Neural progenitor cell (in vitro differentiated cells): ENCODE measurements around the gene SWAP70. TPM values are rescaled to one million over a fixed set of nuclear protein-coding genes. Genes with fewer than 3 reads are reported as not detected.

Source experiments
- DNase-seq: peaks from one replicate; pipeline ENCODE4 v3.0.0-alpha.2; 2016; ENCODE audit warnings: low spot score
- H2AFZ ChIP-seq: fragments of 200-600 bp; sonication (generic); replicated peaks from 2 replicates; pipeline ENCODE4 v1.6.1; 2016; ENCODE audit warnings: antibody characterized with exemption
- H3F3A ChIP-seq: fragments of 200-600 bp; sonication (generic); 2 replicates; pipeline ENCODE4 v1.6.1; 2016; ENCODE audit warnings: antibody characterized with exemption, low read depth
- H3K27ac ChIP-seq: fragments of 200-600 bp; sonication (generic); 2 replicates; pipeline ENCODE4 v1.5.1; 2016; ENCODE audit warnings: mild to moderate bottlenecking
- H3K27me3 ChIP-seq: fragments of 200-600 bp; sonication (generic); 2 replicates; pipeline ENCODE4 v1.6.1; 2016; ENCODE audit warnings: mild to moderate bottlenecking, moderate library complexity
- H3K36me3 ChIP-seq: fragments of 200-600 bp; sonication (generic); 2 replicates; pipeline ENCODE4 v1.5.1; 2016
- H3K4me1 ChIP-seq: fragments of 200-600 bp; sonication (generic); 2 replicates; pipeline ENCODE4 v1.6.1; 2016; ENCODE audit warnings: mixed run types
- H3K4me2 ChIP-seq: fragments of 200-600 bp; sonication (generic); 2 replicates; pipeline ENCODE4 v1.6.1; 2016
- H3K4me3 ChIP-seq: fragments of 200-600 bp; sonication (generic); 2 replicates; pipeline ENCODE4 v1.5.1; 2016
- H3K79me2 ChIP-seq: fragments of 200-600 bp; sonication (generic); 2 replicates; pipeline ENCODE4 v1.6.1; 2016; ENCODE audit warnings: low read depth
- H3K9ac ChIP-seq: fragments of 200-600 bp; sonication (generic); 2 replicates; pipeline ENCODE4 v1.6.1; 2016
- H3K9me3 ChIP-seq: fragments of 200-600 bp; sonication (generic); 2 replicates; pipeline ENCODE4 v1.5.1; 2016; ENCODE audit warnings: low read depth
- H4K20me1 ChIP-seq: fragments of 200-600 bp; sonication (generic); 2 replicates; pipeline ENCODE4 v1.6.1; 2016; ENCODE audit warnings: low read depth
- H3K27ac Mint-ChIP-seq: 3 replicates; pipeline ENCODE4 v1.8.0; 2021; ENCODE audit warnings: mixed read lengths
- H3K27me3 Mint-ChIP-seq: 2 replicates; pipeline ENCODE4 v1.8.0; 2022; ENCODE audit warnings: low read depth, mild to moderate bottlenecking, inconsistent platforms, moderate library complexity, mixed read lengths; ENCODE audit not compliant: insufficient read depth
- H3K36me3 Mint-ChIP-seq: 3 replicates; pipeline ENCODE4 v1.8.0; 2021; ENCODE audit warnings: mixed read lengths
- H3K4me1 Mint-ChIP-seq: 3 replicates; pipeline ENCODE4 v1.8.0; 2021; ENCODE audit warnings: mixed read lengths
- H3K4me3 Mint-ChIP-seq: 3 replicates; pipeline ENCODE4 v1.8.0; 2021; ENCODE audit warnings: mild to moderate bottlenecking, moderate library complexity, mixed read lengths
- H3K9me3 Mint-ChIP-seq: 3 replicates; pipeline ENCODE4 v1.8.0; 2020; ENCODE audit warnings: mixed read lengths
- EZH2 ChIP-seq: fragments of 200-600 bp; sonication (generic); IDR thresholded peaks from 2 replicates; pipeline ENCODE4 v1.6.1; 2017; ENCODE audit warnings: antibody characterized with exemption, mild to moderate bottlenecking, moderate library complexity
- EZH2phosphoT487 ChIP-seq: fragments of 200-600 bp; sonication (generic); IDR thresholded peaks from 2 replicates; pipeline ENCODE4 v1.6.1; 2017; ENCODE audit warnings: antibody characterized with exemption
- total RNA-seq: library from RNA; depleted of rRNA; stranded (reverse); fragments of >200 nt; gene quantifications from 2 replicates; pipeline ENCODE4 v1.2.3, GENCODE V29; 2015; ENCODE audit warnings: low replicate concordance
- TF ChIP-seq, protein P1 (sequence below): fragments of 200-600 bp; sonication (generic); IDR thresholded peaks from 2 replicates; pipeline ENCODE4 v1.5.1; 2017; ENCODE audit warnings: antibody characterized with exemption, mild to moderate bottlenecking

SWAP70 gene
- total RNA-seq, 1 donor from 2014 or later: 25.5 TPM

DNA sequence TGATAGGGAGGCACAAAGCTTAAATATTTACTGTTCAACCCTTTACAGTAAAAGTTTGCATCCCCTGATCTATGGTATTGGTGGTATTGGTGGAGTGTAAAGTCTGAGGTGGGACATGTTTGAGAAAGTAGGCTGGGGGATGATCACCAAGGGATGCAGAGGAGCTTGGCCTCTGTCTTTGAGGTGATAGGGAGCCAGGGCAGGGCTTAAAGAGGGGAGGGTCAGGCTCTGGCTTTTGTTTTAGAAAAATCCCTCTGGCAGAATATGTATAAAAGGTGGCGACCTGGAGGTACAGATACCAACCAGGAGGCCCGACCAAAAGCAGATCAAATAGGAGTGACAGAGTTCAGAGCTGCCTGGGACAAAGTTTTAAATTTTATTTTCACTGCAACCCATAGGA lies 59.0 kb downstream of the SWAP70 start:
- H3K9ac ChIP-seq: no peak overlapping the region
- H4K20me1 ChIP-seq: no peaks in the 10 kb centered on the region
- H2AFZ ChIP-seq: no peak overlapping the region
- H3K4me3 Mint-ChIP-seq: no peak overlapping the region
- peaks cover 3% of the 10 kb centered on the region for H3K4me1 Mint-ChIP-seq
- no peaks in the 10 kb centered on the region for H3F3A ChIP-seq
- H3K27me3 Mint-ChIP-seq: peaks cover 2% of the 10 kb centered on the region
- no peaks in the 10 kb centered on the region for H3K79me2 ChIP-seq
- peaks cover 3% of the 10 kb centered on the region for H3K36me3 Mint-ChIP-seq
- TF ChIP-seq, protein P1, sequence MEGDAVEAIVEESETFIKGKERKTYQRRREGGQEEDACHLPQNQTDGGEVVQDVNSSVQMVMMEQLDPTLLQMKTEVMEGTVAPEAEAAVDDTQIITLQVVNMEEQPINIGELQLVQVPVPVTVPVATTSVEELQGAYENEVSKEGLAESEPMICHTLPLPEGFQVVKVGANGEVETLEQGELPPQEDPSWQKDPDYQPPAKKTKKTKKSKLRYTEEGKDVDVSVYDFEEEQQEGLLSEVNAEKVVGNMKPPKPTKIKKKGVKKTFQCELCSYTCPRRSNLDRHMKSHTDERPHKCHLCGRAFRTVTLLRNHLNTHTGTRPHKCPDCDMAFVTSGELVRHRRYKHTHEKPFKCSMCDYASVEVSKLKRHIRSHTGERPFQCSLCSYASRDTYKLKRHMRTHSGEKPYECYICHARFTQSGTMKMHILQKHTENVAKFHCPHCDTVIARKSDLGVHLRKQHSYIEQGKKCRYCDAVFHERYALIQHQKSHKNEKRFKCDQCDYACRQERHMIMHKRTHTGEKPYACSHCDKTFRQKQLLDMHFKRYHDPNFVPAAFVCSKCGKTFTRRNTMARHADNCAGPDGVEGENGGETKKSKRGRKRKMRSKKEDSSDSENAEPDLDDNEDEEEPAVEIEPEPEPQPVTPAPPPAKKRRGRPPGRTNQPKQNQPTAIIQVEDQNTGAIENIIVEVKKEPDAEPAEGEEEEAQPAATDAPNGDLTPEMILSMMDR: no peak
- no peak for TF ChIP-seq EZH2phosphoT487
- no peak for TF ChIP-seq EZH2
- peaks cover 6% of the 10 kb centered on the region for H3K4me1 ChIP-seq
- no peak overlapping the region for H3K27ac ChIP-seq
- no peak overlapping the region for H3K27ac Mint-ChIP-seq
- H3K27me3 ChIP-seq: no peaks in the 10 kb centered on the region
- H3K4me3 ChIP-seq: no peak overlapping the region
- H3K36me3 ChIP-seq: no peaks in the 10 kb centered on the region
- H3K4me2 ChIP-seq: no peak overlapping the region
- H3K9me3 ChIP-seq: no peaks in the 10 kb centered on the region
- no peaks in the 10 kb centered on the region for H3K9me3 Mint-ChIP-seq
- no peak for DNase-seq

DNA sequence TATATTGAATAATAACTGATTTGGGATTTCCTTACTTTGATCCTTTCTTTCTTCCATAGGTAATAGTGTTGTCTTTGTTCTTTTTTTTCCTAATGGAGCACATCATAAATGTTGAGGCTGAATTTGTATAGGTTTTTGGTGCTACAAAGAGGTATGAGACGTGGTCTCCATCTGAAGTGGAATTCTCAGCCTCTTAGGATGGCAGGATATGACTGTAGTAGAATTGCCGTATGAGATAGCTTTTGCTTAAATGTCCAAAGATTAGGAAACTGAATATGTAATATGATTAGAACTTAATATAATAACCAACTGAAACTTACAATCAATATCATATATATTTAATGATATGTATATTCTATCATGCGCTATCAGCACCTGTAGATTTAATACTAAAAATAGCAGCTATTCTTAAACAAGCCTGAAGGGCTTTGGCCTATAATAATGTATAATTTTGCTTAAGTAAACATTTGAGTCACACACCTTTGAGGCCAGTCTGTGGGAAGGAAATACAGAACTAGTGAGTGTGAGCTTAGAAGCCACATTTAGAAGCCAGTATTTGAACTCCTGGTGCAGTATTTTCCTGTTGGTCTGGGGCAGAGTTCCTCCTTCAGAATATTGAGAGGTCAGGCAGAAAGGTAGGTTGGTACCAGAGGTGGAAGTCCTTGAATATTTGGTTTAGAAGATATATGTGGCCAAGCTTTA lies 62.6 kb downstream of the SWAP70 start:
- Histone ChIP-seq H4K20me1 (no peaks in the 10 kb centered on the region), H3K4me2 (no peak overlapping the region), H2AFZ (no peak overlapping the region), H3K79me2 (no peaks in the 10 kb centered on the region), H3K4me1 (peaks cover 6% of the 10 kb centered on the region), H3K36me3 (peaks cover 4% of the 10 kb centered on the region), H3K27me3 (no peaks in the 10 kb centered on the region), H3K9ac (no peak overlapping the region), H3K4me3 (no peak overlapping the region), H3F3A (no peaks in the 10 kb centered on the region), H3K9me3 (no peaks in the 10 kb centered on the region), H3K27ac (no peak overlapping the region)
- no peak for DNase-seq
- no peaks in the 10 kb centered on the region for H3K4me1 Mint-ChIP-seq
- H3K9me3 Mint-ChIP-seq: no peaks in the 10 kb centered on the region
- no peaks in the 10 kb centered on the region for H3K27me3 Mint-ChIP-seq
- peaks cover 9% of the 10 kb centered on the region for H3K36me3 Mint-ChIP-seq
- H3K27ac Mint-ChIP-seq: no peak overlapping the region
- TF ChIP-seq EZH2: no peak
- TF ChIP-seq, protein P1: no peak
- no peak for TF ChIP-seq EZH2phosphoT487
- H3K4me3 Mint-ChIP-seq: no peak overlapping the region

DNA sequence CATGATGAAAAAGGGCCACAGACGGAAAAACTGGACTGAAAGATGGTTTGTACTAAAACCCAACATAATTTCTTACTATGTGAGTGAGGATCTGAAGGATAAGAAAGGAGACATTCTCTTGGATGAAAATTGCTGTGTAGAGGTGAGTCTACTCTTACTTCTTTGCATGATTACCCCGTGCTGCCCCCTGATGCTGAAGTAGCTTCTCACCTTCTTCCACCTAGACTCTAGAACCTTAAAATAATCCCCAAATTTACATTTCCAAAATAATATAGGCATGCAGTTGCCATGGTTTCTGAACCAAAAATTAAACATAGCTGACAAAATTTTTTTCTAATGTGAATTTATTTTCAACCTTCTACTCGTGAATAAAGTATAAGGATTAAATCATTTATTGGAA lies 64.2 kb downstream of the SWAP70 start:
- Histone ChIP-seq H3K36me3 (peaks cover 4% of the 10 kb centered on the region), H3K9me3 (no peaks in the 10 kb centered on the region), H3K4me3 (no peak overlapping the region), H3K9ac (no peak overlapping the region), H3K79me2 (no peaks in the 10 kb centered on the region), H3K4me2 (no peak overlapping the region), H2AFZ (no peak overlapping the region), H3K27me3 (no peaks in the 10 kb centered on the region), H4K20me1 (no peaks in the 10 kb centered on the region), H3F3A (peaks cover 4% of the 10 kb centered on the region), H3K27ac (no peak overlapping the region), H3K4me1 (no peaks in the 10 kb centered on the region)
- Mint-ChIP-seq H3K9me3 (no peaks in the 10 kb centered on the region), H3K4me1 (no peaks in the 10 kb centered on the region), H3K4me3 (no peak overlapping the region), H3K27me3 (no peaks in the 10 kb centered on the region), H3K27ac (no peak overlapping the region), H3K36me3 (peaks cover 13% of the 10 kb centered on the region)
- TF ChIP-seq, protein P1: no peak
- TF ChIP-seq EZH2phosphoT487 (no peak), EZH2 (no peak)
- DNase-seq: no peak
